Parathyroid adenoma (tissue), 2 donors: ENCODE data around the gene FUT7.
A peak's percentile ranks its signal among the peaks of the same experiment; 100 is the strongest.

ENCODE experiments used
- H2AFZ ChIP-seq: fragments of 300-600 bp; sonication (generic); one replicate; pipeline ENCODE4 v1.7.0; 2017; ENCODE audit warnings: antibody characterized with exemption, mild to moderate bottlenecking
- H3K27ac ChIP-seq: fragments of 300-600 bp; sonication (generic); one replicate; pipeline ENCODE4 v1.7.0; 2017
- H3K27me3 ChIP-seq: fragments of 300-600 bp; sonication (generic); one replicate; pipeline ENCODE4 v1.7.0; 2017; ENCODE audit warnings: low read length; ENCODE audit not compliant: control insufficient read depth, insufficient read depth
- H3K36me3 ChIP-seq: fragments of 300-600 bp; sonication (generic); one replicate; pipeline ENCODE4 v1.7.0; 2017; ENCODE audit warnings: low read length; ENCODE audit not compliant: control insufficient read depth, insufficient read depth
- H3K4me1 ChIP-seq: fragments of 300-600 bp; sonication (generic); one replicate; pipeline ENCODE4 v1.7.0; 2017; ENCODE audit warnings: control low read depth
- H3K4me2 ChIP-seq: fragments of 300-600 bp; sonication (generic); one replicate; pipeline ENCODE4 v1.7.0; 2017; ENCODE audit warnings: low read length
- H3K4me3 ChIP-seq: fragments of 300-600 bp; sonication (generic); one replicate; pipeline ENCODE4 v1.7.0; 2017; ENCODE audit warnings: low read depth, low read length
- H3K79me2 ChIP-seq: fragments of 300-600 bp; sonication (generic); one replicate; pipeline ENCODE4 v1.7.0; 2017; ENCODE audit warnings: control low read depth
- H3K9ac ChIP-seq: fragments of 300-600 bp; sonication (generic); one replicate; pipeline ENCODE4 v1.7.0; 2017; ENCODE audit warnings: mild to moderate bottlenecking
- H3K9me3 ChIP-seq: fragments of 300-600 bp; sonication (generic); one replicate; pipeline ENCODE4 v1.7.0; 2017; ENCODE audit warnings: low read length; ENCODE audit not compliant: control insufficient read depth
- TF ChIP-seq, protein P1 (sequence below): fragments of 300-600 bp; sonication (generic); IDR thresholded peaks from one replicate; pipeline ENCODE4 v1.7.0; 2017; ENCODE audit warnings: antibody characterized with exemption, mild to moderate bottlenecking
- donor health status: primary hyperparathyroidism.

Gene FUT7

DNA sequence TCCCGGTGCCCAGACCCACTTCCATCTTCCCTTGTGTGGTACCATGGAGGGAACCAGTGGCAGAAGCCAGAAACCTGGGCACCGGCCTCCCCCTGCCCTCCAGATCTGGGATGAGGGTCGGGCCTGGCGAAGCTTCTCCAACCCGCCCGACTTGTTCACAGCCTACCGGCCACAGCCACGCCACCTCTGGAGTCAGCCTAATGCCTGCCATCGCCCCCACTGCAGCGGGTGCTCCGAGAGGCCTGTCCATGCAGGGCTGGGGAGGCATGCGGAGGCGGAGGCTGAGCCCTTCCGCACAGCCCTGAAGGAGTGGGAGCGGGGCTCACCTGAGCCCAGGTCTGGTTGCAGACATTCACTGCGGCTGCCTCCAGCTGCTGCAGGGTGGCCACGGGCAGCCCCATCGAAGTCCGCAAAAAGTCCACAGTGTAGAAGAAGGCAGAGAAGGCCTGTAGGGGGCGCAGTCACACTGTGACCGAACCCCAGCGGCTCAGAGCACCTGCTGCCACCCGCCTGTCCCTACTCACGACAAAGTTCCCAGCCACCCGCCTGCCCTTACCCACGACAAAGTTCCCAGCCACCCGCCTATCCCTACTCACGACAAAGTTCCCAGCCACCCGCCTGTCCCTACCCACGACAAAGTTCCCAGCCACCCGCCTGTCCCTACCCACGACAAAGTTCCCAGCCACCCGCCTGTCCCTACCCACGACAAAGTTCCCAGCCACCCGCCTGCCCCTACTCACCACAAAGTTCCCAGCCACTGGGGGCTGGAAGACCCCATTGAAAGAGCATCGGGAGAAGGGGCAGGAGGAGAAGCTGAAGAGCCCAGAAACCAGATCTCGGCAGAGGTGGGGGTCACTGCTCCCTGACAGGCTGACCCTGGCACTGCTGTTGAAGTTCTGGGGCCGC lies 17.9 kb upstream of the FUT7 start:
- Histone ChIP-seq H3K27ac (no peak overlapping the region), H3K79me2 (no peaks in the 10 kb centered on the region), H3K4me2 (no peak overlapping the region), H3K4me3 (no peak overlapping the region), H3K9ac (no peak overlapping the region), H3K36me3 (no peaks in the 10 kb centered on the region), H3K27me3 (no peaks in the 10 kb centered on the region), H2AFZ (no peak overlapping the region), H3K9me3 (no peaks in the 10 kb centered on the region), H3K4me1 (no peaks in the 10 kb centered on the region)
- TF ChIP-seq, protein P1, sequence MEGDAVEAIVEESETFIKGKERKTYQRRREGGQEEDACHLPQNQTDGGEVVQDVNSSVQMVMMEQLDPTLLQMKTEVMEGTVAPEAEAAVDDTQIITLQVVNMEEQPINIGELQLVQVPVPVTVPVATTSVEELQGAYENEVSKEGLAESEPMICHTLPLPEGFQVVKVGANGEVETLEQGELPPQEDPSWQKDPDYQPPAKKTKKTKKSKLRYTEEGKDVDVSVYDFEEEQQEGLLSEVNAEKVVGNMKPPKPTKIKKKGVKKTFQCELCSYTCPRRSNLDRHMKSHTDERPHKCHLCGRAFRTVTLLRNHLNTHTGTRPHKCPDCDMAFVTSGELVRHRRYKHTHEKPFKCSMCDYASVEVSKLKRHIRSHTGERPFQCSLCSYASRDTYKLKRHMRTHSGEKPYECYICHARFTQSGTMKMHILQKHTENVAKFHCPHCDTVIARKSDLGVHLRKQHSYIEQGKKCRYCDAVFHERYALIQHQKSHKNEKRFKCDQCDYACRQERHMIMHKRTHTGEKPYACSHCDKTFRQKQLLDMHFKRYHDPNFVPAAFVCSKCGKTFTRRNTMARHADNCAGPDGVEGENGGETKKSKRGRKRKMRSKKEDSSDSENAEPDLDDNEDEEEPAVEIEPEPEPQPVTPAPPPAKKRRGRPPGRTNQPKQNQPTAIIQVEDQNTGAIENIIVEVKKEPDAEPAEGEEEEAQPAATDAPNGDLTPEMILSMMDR: no peak

GRCh38 chr9:137048655-137049543 lies 17.0 kb upstream of the FUT7 start:
- Histone ChIP-seq H3K4me3 (no peak overlapping the region), H2AFZ (no peak overlapping the region), H3K27me3 (no peaks in the 10 kb centered on the region), H3K36me3 (no peaks in the 10 kb centered on the region), H3K9ac (no peak overlapping the region), H3K4me2 (no peak overlapping the region), H3K79me2 (no peaks in the 10 kb centered on the region), H3K4me1 (peaks cover 2% of the 10 kb centered on the region), H3K9me3 (no peaks in the 10 kb centered on the region), H3K27ac (no peak overlapping the region)
- TF ChIP-seq, protein P1: no peak

DNA sequence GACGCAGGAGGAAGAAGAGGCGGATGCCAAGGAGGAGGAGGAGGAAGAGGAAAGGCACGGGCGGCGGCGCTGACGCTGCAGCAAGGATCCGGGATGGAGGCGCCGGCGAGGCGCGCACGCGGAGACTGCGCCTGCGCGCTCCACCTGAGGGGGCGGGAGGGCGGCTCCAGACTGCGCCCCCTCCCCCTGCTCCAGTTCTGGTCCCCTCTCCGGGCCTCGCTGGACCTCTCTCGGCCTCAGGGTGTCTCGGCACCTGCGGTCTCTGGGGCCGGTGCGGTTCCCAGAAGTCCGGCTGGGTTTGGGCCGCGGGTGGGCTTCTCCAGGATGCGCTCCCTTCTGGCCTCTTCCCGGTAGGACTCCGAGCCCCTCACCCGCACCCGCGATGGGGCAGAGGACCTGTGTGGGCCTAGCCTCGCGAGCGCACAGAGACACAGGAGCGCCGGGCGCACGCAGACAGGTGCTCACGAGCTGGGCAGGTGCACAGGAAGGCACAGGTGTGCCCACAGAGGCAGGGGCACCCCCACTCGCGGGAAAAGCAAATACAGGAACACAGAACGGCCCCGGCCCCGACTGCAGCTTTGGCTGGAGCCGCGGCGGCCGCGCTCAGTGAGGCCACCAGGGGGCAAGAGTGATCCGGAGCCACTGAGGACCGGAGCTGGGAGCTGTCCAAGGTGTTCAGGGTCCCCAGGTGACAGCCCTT lies 14.3 kb upstream of the FUT7 start, which contains the start of gene NPDC1:
Gene NPDC1, minus strand, starts transcription at position 90 of the 700 bp plus-strand sequence. CDS start 188 bp downstream, outside the sequence.
- H3K4me2 ChIP-seq: peak within 1 kb of the TSS; percentile 100
- H3K27me3 ChIP-seq: no peaks in the 10 kb centered on the region
- no peaks in the 10 kb centered on the region for H3K9me3 ChIP-seq
- H3K9ac ChIP-seq: peak within 1 kb of the TSS; percentile 46
- H2AFZ ChIP-seq: peak within 1 kb of the TSS; percentile 87
- H3K27ac ChIP-seq: peak within 1 kb of the TSS; percentile 64
- H3K36me3 ChIP-seq: no peaks in the 10 kb centered on the region
- peaks cover 2% of the 10 kb centered on the region for H3K4me1 ChIP-seq
- H3K79me2 ChIP-seq: no peaks in the 10 kb centered on the region
- peak within 1 kb of the TSS; percentile 68 for H3K4me3 ChIP-seq
- TF ChIP-seq, protein P1: peak; percentile 71

GRCh38 chr9:137045294-137046087 lies 13.6 kb upstream of the FUT7 start:
- TF ChIP-seq, protein P1: no peak
- Histone ChIP-seq H3K36me3 (no peaks in the 10 kb centered on the region), H3K27ac (peak overlapping the region; percentile 64), H3K79me2 (no peaks in the 10 kb centered on the region), H3K9me3 (no peaks in the 10 kb centered on the region), H3K27me3 (no peaks in the 10 kb centered on the region), H3K4me1 (peaks cover 2% of the 10 kb centered on the region), H3K9ac (peak overlapping the region; percentile 46), H3K4me3 (peak overlapping the region; percentile 68), H2AFZ (peak overlapping the region; percentile 87), H3K4me2 (peak overlapping the region; percentile 100)
